SK-N-SH treated with all-trans-retinoic acid at 6 μM for 48 hours (cell line): ENCODE data around the gene RPUSD4.

Source experiments
- ARNTL ChIP-seq: fragments of 450-650 bp; formaldehyde crosslinking; IDR thresholded peaks from 2 replicates; pipeline ENCODE4 v1.5.0; 2020; ENCODE audit warnings: low read depth, mild to moderate bottlenecking, moderate library complexity, borderline replicate concordance
- CSDC2 ChIP-seq: fragments of 250-450 bp; sonication (Bioruptor Pico); IDR thresholded peaks from 2 replicates; pipeline ENCODE4 v1.5.0; 2020; ENCODE audit warnings: mild to moderate bottlenecking, moderate library complexity
- CSRNP3 ChIP-seq: fragments of 250-450 bp; sonication (Bioruptor Pico); IDR thresholded peaks from 2 replicates; pipeline ENCODE4 v1.5.1; 2021; ENCODE audit warnings: mild to moderate bottlenecking, moderate library complexity
- OSR1 ChIP-seq: fragments of 250-450 bp; sonication (Bioruptor Pico); IDR thresholded peaks from 2 replicates; pipeline ENCODE4 v1.8.0; 2022; ENCODE audit warnings: moderate library complexity, mild to moderate bottlenecking, inconsistent platforms
- PPARA ChIP-seq: fragments of 250-450 bp; sonication (Bioruptor Pico); IDR thresholded peaks from 2 replicates; pipeline ENCODE4 v1.5.0; 2020; ENCODE audit warnings: mild to moderate bottlenecking, borderline replicate concordance
- TSHZ2 ChIP-seq: fragments of 250-450 bp; sonication (Bioruptor Pico); IDR thresholded peaks from 2 replicates; pipeline ENCODE4 v1.5.0; 2020; ENCODE audit warnings: mild to moderate bottlenecking, moderate library complexity
- ZFP3 ChIP-seq: fragments of 250-450 bp; sonication (Bioruptor Pico); IDR thresholded peaks from 2 replicates; pipeline ENCODE4 v1.5.0; 2020; ENCODE audit warnings: mild to moderate bottlenecking, moderate library complexity
- ZFP30 ChIP-seq: fragments of 450-650 bp; formaldehyde crosslinking; IDR thresholded peaks from 2 replicates; pipeline ENCODE4 v1.5.0; 2022; ENCODE audit warnings: mild to moderate bottlenecking, moderate library complexity

- no peak for TF ChIP-seq ZFP30 (CRISPR knock-in tag)
- TF ChIP-seq ARNTL (CRISPR knock-in tag) = no peak
- TF ChIP-seq CSDC2 (CRISPR knock-in tag) = no peak
- TF ChIP-seq CSRNP3 = no peak
- TF ChIP-seq ZFP3 = no peak
- TF ChIP-seq PPARA (CRISPR knock-in tag) = no peak
- TF ChIP-seq OSR1 (CRISPR knock-in tag) = no peak
- no peak for TF ChIP-seq TSHZ2
Observed at GRCh38 chr11:126165757-126166156, 45.7 kb downstream of the RPUSD4 start.
